GM04503 (cell line): ENCODE data around the gene FCAR.
"Not testable (repeated sequence)": the region's sequence is repeated elsewhere in the genome, so short reads cannot be mapped to it uniquely, and the experiment has no call there.

Experiments used
- DNase-seq: peaks from one replicate; pipeline ENCODE4 v3.0.0-alpha.2; 2012; ENCODE audit warnings: low read depth

The FCAR gene

DNA sequence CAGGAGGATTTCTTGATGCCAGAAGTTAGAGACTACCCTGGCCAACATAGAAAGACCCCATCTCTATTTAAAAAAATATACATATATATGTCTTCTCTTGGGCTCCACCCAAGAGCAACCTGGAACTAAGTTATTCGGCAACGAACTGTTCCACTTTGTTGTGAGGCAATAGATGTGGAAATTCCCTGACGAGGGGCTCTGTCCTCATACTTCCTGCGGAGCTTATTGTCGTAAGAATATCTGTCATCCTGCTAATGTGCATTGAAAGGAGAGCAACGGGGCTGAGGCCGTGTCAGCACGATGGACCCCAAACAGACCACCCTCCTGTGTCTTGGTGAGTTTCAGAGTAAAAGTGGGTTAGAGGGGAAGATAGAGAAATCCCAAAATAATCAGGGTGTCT lies at the start of gene FCAR:
Gene FCAR, plus strand, starts transcription at position 246 of the 400 bp plus-strand sequence. Its CDS starts 55 bp downstream, at position 301.
- DNase-seq: no peak

GRCh38 chr19:54824416-54824815 lies 49.6 kb upstream of the FCAR start:
- not testable (repeated sequence) for DNase-seq

GRCh38 chr19:54825326-54825725 lies 48.7 kb upstream of the FCAR start:
- DNase-seq: not testable (repeated sequence)

- DNase-seq: not testable (repeated sequence)
Observed at GRCh38 chr19:54828064-54828463, 46.0 kb upstream of the FCAR start.

DNA sequence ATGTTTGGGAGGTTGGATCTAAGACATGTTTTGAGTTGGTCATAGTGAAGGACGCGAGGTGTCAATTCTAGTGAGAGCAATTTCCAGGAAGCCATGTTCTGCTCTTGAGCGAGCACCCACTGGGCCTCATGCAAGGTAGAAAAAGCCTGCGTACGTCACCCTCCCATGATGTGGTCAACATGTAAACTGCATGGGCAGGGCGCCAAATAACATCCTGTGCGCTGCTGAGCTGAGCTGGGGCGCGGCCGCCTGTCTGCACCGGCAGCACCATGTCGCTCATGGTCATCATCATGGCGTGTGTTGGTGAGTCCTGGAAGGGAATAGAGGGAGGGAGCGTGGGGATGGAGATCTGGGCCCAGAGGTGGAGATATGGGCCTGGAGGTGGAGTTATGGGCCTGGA lies 41.5 kb upstream of the FCAR start, which contains the start of gene KIR2DS4:
Gene KIR2DS4, plus strand, starts transcription at position 181 of the 400 bp plus-strand sequence.
- DNase-seq: not testable (repeated sequence)

DNA sequence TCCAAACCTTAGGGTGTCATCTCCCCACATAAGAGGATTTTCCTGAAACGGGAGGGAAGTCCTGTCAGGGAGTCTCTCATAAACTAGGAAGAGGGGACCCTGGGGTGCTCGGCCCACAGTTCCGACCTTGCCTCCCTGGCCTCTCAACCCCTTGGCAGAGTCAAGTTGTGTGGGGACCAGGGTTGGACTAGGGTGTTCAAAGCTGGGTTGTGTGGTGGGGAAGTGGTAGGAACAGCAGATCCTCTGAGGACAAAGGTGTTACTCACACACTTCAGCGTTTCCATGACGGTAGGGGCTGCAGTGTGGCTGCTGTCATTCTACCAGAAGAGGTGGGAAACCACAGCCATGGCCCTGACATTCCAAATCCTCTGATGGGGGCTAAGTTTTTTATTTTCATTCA lies 38.9 kb upstream of the FCAR start:
- DNase-seq: not testable (repeated sequence)

- DNase-seq: not testable (repeated sequence)
Observed at GRCh38 chr19:54837522-54837921, 36.5 kb upstream of the FCAR start.

- not testable (repeated sequence) for DNase-seq
Observed at GRCh38 chr19:54843171-54843570, 30.9 kb upstream of the FCAR start.

- not testable (repeated sequence) for DNase-seq
Observed at GRCh38 chr19:54850061-54850640, 23.9 kb upstream of the FCAR start, which contains the start of gene KIR3DL2. Gene KIR3DL2 (plus strand): TSS chr19:54850443. CDS start chr19:54850476, 33 bp downstream.

GRCh38 chr19:54850930-54851329 lies 23.1 kb upstream of the FCAR start:
- DNase-seq: no peak

GRCh38 chr19:54851353-54851752 lies 22.7 kb upstream of the FCAR start:
- no peak for DNase-seq

GRCh38 chr19:54855241-54855640 lies 18.8 kb upstream of the FCAR start:
- not testable (repeated sequence) for DNase-seq

DNA sequence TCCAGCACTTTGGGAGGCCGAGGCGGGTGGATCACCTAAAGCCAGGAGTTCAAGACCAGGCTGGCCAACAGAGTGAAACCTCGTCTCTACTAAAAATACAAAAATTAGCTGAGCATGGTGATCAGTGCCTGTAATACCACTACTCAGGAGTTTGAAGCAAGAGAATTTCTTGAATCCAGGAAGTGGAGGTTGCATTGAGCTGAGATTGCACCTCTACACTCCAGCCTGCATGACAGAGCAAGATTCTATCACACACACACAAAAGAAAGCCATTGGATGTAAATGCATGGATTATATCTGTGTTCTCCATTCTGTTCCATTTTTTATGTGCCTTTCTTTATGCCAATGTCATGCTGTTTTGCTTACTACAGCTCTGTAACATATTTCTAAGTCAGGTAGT lies 15.6 kb upstream of the FCAR start:
- DNase-seq: not testable (repeated sequence)

DNA sequence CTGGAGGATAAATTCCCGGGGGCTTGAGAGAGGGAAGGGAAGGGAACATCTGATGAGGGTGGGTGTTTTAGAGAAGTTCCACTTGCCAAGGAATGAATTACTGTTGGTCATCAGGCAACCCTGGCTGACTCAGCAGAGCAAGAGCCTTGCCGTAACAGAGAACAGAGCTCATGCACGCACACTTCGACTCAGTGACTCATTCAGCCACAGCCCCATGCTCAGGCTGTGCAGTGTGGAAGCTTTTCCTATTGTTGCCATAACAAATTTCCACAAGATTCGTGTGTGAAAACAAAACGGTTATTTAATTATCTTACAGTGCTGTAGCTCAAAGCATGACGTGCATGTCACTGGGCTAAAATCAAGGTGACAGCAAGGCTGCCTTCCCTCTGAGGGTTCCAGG lies 14.6 kb upstream of the FCAR start:
- DNase-seq: not testable (repeated sequence)

GRCh38 chr19:54863459-54863858 lies 10.6 kb upstream of the FCAR start:
- DNase-seq: not testable (repeated sequence)

DNA sequence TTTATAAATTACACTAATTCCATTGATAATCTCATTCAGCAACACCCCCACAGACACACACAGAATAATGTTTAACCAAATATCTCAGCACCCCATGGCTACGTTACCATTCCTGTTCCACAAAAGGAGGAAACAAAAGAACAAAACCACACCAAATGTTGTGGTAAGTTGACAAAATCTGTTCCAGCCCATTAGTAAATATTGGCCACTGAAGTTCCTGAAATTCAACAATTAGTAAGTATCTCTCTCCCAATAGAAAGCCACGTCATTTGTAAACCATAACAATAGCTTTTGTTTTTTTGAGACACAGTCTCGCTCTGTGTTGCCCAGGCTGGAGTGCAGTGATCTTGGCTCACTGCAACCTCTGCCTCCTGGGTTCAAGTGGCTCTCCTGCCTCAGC lies 2.3 kb upstream of the FCAR start:
- DNase-seq: no peak

DNA sequence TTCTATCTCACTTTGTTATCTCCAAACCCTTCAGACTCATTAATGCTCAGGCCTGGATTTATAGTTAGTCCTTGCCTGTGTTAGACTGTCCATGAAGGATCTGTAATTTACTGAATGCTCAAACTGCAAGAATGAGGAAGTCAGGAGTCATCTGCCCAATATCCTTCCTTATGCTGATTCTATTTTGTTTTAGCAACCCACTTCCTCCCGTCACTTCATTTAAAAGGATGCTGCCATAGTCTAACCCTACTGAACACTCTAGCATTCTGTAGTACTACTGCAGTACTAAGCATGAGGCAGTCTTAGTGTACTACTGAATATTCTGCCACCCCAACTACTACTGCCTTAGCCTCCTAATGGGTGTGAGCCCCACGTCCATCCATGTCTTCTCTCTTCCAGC lies 1.5 kb downstream of the FCAR start:
- DNase-seq: no peak

DNA sequence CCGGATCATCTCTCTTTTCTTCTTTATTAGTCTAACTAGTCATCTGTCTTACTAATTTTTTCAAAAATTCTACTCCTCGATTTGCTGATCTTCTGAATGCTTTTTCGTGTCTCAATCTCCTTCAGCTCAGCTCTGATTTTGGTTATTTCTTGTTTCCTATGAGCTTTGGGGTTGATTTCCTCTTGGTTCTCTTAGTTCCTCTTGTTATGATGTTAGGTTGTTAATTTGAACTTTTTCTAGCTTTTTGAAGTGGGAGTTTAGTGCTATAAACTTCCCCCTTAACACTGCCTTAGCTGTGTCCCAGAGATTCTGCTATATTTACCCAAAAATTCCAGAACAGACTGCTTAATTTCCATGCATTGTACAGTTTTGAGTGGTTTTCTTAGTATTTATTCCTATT lies 3.4 kb downstream of the FCAR start:
- no peak for DNase-seq

- no peak for DNase-seq
Observed at GRCh38 chr19:54881884-54882283, 7.8 kb downstream of the FCAR start.

- DNase-seq: no peak
Observed at GRCh38 chr19:54882758-54883157, 8.7 kb downstream of the FCAR start.

- no peak for DNase-seq
Observed at GRCh38 chr19:54883228-54883627, 9.2 kb downstream of the FCAR start.

DNA sequence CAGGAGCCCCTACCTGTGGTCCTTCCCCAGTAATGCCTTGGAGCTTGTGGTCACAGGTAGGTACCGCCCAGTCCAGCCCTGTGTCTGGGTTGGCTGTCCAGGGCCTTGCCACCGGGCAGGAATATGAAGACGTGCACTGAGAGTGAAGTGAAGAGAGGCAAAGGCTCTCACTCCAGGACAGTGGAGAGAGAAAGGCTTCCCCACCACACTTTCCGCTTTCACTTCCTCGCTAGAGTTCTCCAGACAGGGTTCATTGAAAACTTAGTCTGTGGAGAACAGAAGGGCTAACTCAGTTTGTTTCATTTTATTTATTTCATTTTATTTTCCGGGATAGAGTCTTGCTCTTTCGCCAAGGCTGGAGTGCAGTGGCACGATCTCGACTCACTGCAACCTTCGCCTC lies 14.2 kb downstream of the FCAR start:
- no peak for DNase-seq

DNA sequence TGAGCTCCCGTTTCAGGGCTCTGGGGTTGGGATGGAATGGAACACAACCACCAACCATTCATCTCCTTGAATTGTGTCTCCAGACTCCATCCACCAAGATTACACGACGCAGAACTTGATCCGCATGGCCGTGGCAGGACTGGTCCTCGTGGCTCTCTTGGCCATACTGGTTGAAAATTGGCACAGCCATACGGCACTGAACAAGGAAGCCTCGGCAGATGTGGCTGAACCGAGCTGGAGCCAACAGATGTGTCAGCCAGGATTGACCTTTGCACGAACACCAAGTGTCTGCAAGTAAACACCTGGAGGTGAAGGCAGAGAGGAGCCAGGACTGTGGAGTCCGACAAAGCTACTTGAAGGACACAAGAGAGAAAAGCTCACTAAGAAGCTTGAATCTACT lies 15.5 kb downstream of the FCAR start:
- DNase-seq: no peak

DNA sequence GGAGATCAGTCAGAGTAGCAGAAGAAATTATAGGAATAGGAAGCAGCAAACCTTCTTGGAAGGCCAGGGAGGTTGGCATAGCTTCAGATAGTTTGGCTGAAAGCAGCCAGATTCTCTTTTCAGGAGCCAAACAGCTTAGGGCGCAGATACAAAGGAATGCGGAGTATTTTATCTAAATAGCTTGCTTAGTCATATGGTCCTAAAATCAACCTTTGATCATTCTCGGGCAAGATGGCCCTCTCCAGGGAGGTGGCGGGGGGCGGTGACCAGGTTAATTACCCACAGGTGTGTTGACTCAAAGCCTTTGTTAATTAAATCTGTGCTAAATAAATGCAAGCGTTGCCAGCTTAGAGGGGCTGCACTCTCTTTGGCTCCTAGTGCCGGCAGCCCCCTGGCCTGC lies 19.4 kb downstream of the FCAR start:
- no peak for DNase-seq
